ENCODE measurements around the gene SHC3. TPM values are rescaled to one million over a fixed set of nuclear protein-coding genes. Genes with fewer than 3 reads are reported as not detected.

Gene SHC3
- total RNA-seq, 4 donors from 2014 or later, result 0.51 to 3.5 (median 2.5) TPM

DNA sequence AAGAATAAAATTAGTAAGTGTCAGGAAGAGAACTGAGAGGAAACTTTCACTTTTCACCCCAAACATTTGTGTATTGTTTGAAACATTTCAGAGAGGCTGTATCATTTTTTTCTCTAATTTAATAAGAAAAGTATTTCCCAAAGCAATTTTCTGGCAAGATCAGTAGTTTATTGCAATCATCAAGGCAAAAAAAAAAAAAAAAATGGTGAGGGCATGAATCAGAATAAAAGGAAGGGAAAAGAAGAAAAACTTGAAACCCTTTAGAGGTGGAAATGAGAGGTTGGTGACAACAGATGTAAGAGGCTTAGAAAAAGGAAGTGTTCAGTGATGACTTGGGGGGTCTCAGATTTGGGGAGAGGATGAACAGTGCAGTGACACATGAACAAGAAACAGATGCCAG, 13.3 kb downstream of the SHC3 start:
- no peaks in the 10 kb centered on the region for H3K36me3 ChIP-seq
- no peak overlapping the region for H3K27ac ChIP-seq
- intact Hi-C loops (cut with DNase I; ENCODE audit: low total_unique reads), result no loop called here
- TF ChIP-seq POLR2A (IDR thresholded peaks at IDR 0.05), result no peak
- TF ChIP-seq, protein P1, sequence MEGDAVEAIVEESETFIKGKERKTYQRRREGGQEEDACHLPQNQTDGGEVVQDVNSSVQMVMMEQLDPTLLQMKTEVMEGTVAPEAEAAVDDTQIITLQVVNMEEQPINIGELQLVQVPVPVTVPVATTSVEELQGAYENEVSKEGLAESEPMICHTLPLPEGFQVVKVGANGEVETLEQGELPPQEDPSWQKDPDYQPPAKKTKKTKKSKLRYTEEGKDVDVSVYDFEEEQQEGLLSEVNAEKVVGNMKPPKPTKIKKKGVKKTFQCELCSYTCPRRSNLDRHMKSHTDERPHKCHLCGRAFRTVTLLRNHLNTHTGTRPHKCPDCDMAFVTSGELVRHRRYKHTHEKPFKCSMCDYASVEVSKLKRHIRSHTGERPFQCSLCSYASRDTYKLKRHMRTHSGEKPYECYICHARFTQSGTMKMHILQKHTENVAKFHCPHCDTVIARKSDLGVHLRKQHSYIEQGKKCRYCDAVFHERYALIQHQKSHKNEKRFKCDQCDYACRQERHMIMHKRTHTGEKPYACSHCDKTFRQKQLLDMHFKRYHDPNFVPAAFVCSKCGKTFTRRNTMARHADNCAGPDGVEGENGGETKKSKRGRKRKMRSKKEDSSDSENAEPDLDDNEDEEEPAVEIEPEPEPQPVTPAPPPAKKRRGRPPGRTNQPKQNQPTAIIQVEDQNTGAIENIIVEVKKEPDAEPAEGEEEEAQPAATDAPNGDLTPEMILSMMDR (IDR thresholded peaks at IDR 0.05), result no peak
- no peak overlapping the region for H3K4me3 ChIP-seq
- no peaks in the 10 kb centered on the region for H3K4me1 ChIP-seq
- DNase-seq, result no peak
- no peaks in the 10 kb centered on the region for H3K27me3 ChIP-seq
- H3K9me3 ChIP-seq, result no peaks in the 10 kb centered on the region

DNA sequence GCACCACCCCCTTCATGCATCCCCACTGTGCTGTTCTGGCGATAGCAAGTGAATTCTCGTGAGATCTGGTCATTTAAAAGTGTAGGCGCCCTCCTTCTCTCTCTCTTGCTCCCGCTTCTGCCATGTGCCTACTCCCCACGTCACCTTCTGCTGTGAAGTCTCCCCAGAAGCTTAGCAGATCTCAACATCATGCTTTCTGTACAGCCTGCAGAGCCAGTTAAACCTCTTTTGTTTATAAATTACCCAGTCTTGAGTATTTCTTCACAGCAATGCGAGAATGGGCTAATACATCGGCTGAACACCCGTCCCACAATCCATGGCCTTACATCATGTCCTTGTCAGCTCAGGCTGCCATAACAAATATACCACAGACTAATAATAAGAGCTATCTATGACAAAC, 17.4 kb downstream of the SHC3 start:
- no peak for TF ChIP-seq POLR2A (IDR thresholded peaks at IDR 0.05)
- TF ChIP-seq, protein P1 (IDR thresholded peaks at IDR 0.05), result no peak
- H3K9me3 ChIP-seq, result no peaks in the 10 kb centered on the region
- no peaks in the 10 kb centered on the region for H3K36me3 ChIP-seq
- no peaks in the 10 kb centered on the region for H3K4me1 ChIP-seq
- intact Hi-C loops (cut with DNase I; ENCODE audit: low total_unique reads), result no loop called here
- H3K4me3 ChIP-seq, result no peak overlapping the region
- H3K27ac ChIP-seq, result no peak overlapping the region
- no peak for DNase-seq
- H3K27me3 ChIP-seq, result no peaks in the 10 kb centered on the region

DNA sequence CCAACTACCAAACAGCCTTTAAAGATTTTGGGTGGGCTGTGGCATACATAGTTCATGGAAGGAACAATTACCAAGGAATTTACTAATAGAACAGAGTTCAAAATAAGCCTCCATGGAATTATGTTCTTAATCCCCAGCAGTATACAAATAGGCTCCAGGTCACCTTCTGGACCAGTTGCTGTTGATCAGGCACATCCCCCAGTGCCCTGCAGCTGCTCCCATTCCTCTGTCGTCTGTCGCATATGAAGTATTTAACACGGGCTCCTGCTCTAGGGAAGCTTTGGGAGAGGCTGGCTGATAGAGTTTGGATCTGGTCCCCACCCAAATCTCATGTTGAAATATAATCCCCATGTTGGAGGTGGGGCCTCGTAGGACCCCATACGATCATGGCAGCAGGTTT, 17.8 kb downstream of the SHC3 start:
- H3K36me3 ChIP-seq, result no peaks in the 10 kb centered on the region
- no peak for DNase-seq
- H3K4me1 ChIP-seq, result no peaks in the 10 kb centered on the region
- H3K27me3 ChIP-seq, result no peaks in the 10 kb centered on the region
- no peak overlapping the region for H3K4me3 ChIP-seq
- H3K27ac ChIP-seq, result no peak overlapping the region
- TF ChIP-seq, protein P1 (IDR thresholded peaks at IDR 0.05), result no peak
- no peak for TF ChIP-seq POLR2A (IDR thresholded peaks at IDR 0.05)
- intact Hi-C loops (cut with DNase I; ENCODE audit: low total_unique reads), result no loop called here
- no peaks in the 10 kb centered on the region for H3K9me3 ChIP-seq

DNA sequence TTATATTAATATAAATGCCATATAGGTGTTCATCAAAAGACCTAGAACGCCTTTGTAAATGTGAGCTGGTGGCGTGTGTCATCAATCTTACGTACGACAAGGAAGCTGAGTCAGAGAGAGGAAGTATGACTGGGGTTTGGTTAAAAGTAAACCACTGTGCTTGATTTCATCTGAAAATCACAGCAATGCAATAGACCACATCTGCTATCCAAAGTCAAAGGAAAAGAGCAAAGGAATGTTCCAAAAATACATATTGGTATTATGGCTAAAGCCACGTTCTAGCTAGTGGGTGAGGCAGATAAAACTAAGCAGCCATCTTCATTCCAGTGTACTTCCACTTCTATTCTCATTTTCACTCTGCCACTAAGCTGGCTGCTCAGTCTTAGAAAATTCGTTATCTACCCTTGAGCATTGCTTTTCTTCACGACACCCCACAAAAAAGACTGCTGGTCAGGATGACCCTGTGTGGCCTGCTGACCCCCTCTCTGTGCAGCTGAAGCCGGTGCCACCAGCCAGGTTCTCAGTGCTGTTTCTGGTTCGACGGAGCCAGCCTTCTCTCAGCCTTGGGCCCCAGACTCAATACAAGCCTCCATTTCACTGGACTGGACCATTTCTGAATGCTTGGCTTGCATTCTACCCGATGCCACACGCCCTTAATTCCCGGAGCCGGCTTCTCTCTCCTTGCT, 23.8 kb downstream of the SHC3 start:
- no peaks in the 10 kb centered on the region for H3K4me1 ChIP-seq
- H3K9me3 ChIP-seq, result no peaks in the 10 kb centered on the region
- H3K4me3 ChIP-seq, result no peak overlapping the region
- intact Hi-C loops (cut with DNase I; ENCODE audit: low total_unique reads), result no loop called here
- no peaks in the 10 kb centered on the region for H3K36me3 ChIP-seq
- TF ChIP-seq POLR2A (IDR thresholded peaks at IDR 0.05), result no peak
- TF ChIP-seq, protein P1 (IDR thresholded peaks at IDR 0.05), result no peak
- no peak overlapping the region for H3K27ac ChIP-seq
- DNase-seq, result no peak
- no peaks in the 10 kb centered on the region for H3K27me3 ChIP-seq

DNA sequence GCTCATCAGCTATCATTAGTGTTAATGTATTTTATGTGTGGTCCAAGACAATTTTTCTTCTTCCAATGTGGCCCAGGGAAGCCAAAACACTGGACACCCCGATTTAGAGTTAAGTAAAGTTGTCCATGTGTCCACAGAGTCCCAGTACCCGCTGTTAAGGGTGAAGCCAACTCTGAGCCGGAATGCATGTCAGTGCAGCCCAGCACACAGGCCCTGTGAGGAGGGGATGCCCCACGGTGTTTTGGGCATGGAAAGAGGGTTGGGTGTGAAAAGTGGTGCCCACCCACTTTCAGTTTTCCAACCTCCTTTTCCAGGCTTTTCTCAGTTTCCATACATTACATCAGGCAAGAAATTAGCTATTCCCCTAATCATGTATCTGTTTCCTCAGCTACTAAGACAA, 24.4 kb downstream of the SHC3 start:
- H3K27ac ChIP-seq, result no peak overlapping the region
- H3K4me3 ChIP-seq, result no peak overlapping the region
- no peak for DNase-seq
- H3K4me1 ChIP-seq, result no peaks in the 10 kb centered on the region
- TF ChIP-seq, protein P1 (IDR thresholded peaks at IDR 0.05), result no peak
- no peak for TF ChIP-seq POLR2A (IDR thresholded peaks at IDR 0.05)
- no peaks in the 10 kb centered on the region for H3K36me3 ChIP-seq
- intact Hi-C loops (cut with DNase I; ENCODE audit: low total_unique reads), result no loop called here
- H3K27me3 ChIP-seq, result no peaks in the 10 kb centered on the region
- no peaks in the 10 kb centered on the region for H3K9me3 ChIP-seq
